Measurements from ENCODE around the gene SOX18.

GRCh38 chr20:64095927-64096326 is 46.5 kb upstream of the SOX18 start:
- no peak for TF ChIP-seq CTCF (IDR thresholded peaks at IDR 0.05)
- no peak for TF ChIP-seq POLR2A (IDR thresholded peaks at IDR 0.05)

Measured in thyroid gland (tissue), 4 donors.